Endodermal cell (in vitro differentiated cells): ENCODE measurements around the gene SNX7. TPM values are rescaled to one million over a fixed set of nuclear protein-coding genes. Genes with fewer than 3 reads are reported as not detected.

Experiments used
- DNase-seq: peaks from one replicate; pipeline ENCODE4 v3.0.0-alpha.2; 2017
- H3K27ac ChIP-seq: 2 replicates; pipeline ENCODE4 v1.5.1; 2013; ENCODE audit warnings: mild to moderate bottlenecking, low read depth, low read length, moderate library complexity
- H3K27me3 ChIP-seq: 2 replicates; pipeline ENCODE4 v1.6.1; 2013; ENCODE audit warnings: mild to moderate bottlenecking, low read length, moderate library complexity; ENCODE audit not compliant: insufficient read depth, control insufficient read depth, poor library complexity, severe bottlenecking
- H3K36me3 ChIP-seq: 2 replicates; pipeline ENCODE4 v1.7.0; 2013; ENCODE audit warnings: mild to moderate bottlenecking, low read length, moderate library complexity; ENCODE audit not compliant: control insufficient read depth, insufficient read depth
- H3K4me1 ChIP-seq: one replicate; pipeline ENCODE4 v1.7.0; 2013; ENCODE audit warnings: low read length; ENCODE audit not compliant: control insufficient read depth, insufficient read depth
- H3K4me3 ChIP-seq: 2 replicates; pipeline ENCODE4 v1.5.1; 2013; ENCODE audit warnings: mild to moderate bottlenecking, low read length, moderate library complexity
- H3K9ac ChIP-seq: 2 replicates; pipeline ENCODE4 v1.6.1; 2013; ENCODE audit warnings: mild to moderate bottlenecking, low read length, moderate library complexity; ENCODE audit not compliant: poor library complexity, severe bottlenecking; ENCODE audit errors: extremely low read depth
- H3K9me3 ChIP-seq: 2 replicates; pipeline ENCODE4 v1.6.1; 2013; ENCODE audit warnings: mild to moderate bottlenecking, low read length, moderate library complexity; ENCODE audit not compliant: control insufficient read depth
- H3K27ac Mint-ChIP-seq: 2 replicates; pipeline ENCODE4 v1.8.0; 2020; ENCODE audit warnings: mixed read lengths
- H3K27me3 Mint-ChIP-seq: 2 replicates; pipeline ENCODE4 v1.8.0; 2021; ENCODE audit warnings: mild to moderate bottlenecking, mixed read lengths; ENCODE audit not compliant: insufficient read depth
- H3K36me3 Mint-ChIP-seq: 2 replicates; pipeline ENCODE4 v1.8.0; 2020; ENCODE audit warnings: low read depth, mixed read lengths
- H3K4me1 Mint-ChIP-seq: 2 replicates; pipeline ENCODE4 v1.8.0; 2020; ENCODE audit warnings: mixed read lengths
- H3K4me3 Mint-ChIP-seq: 2 replicates; pipeline ENCODE4 v1.8.0; 2020; ENCODE audit warnings: mild to moderate bottlenecking, moderate library complexity, mixed read lengths
- H3K9me3 Mint-ChIP-seq: 2 replicates; pipeline ENCODE4 v1.8.0; 2020; ENCODE audit warnings: mild to moderate bottlenecking, mixed read lengths
- CTCF ChIP-seq: fragments of 200-600 bp; sonication (generic); conservative IDR thresholded peaks from 2 replicates; pipeline ENCODE4 v1.5.0; 2021; ENCODE audit warnings: antibody characterized with exemption, mild to moderate bottlenecking
- WGBS, 2 experiments: methylation state at CpG; one replicate each; pipeline versions ENCODE4 v1.1.5 to v1.1.7; 2013; ENCODE audit warnings: missing lambda C conversion rate in 2 of 2, mixed read lengths in 1 of 2; ENCODE audit not compliant: insufficient coverage in 1 of 2, insufficient read length in 1 of 2; 5-methylcytosine and 5-hydroxymethylcytosine counted together
- total RNA-seq, 2 donors: library from RNA; stranded (reverse); fragmentation: NEBNext Ultra II Directional in 1 of 2; extraction: Animal tissue kit (Norgen Biotek cat#: 25700) in 1 of 2; gene quantifications; 2 replicates in 1 of 2; 3 replicates in 1 of 2; pipeline ENCODE4 v1.2.1, GENCODE V29; 2021

The SNX7 gene
- total RNA-seq, 2 donors from 2014 or later: 37.5 to 41.5 TPM

GRCh38 chr1:98781906-98782305 lies 120.4 kb downstream of the SNX7 start:
- Histone ChIP-seq H3K27ac (no peak overlapping the region), H3K36me3 (no peaks in the 10 kb centered on the region), H3K4me3 (no peak overlapping the region), H3K9ac (no peak overlapping the region), H3K4me1 (no peaks in the 10 kb centered on the region), H3K27me3 (no peaks in the 10 kb centered on the region), H3K9me3 (no peaks in the 10 kb centered on the region)
- H3K36me3 Mint-ChIP-seq: no peaks in the 10 kb centered on the region
- H3K27me3 Mint-ChIP-seq: peaks cover 2% of the 10 kb centered on the region
- 80 to 96% methylated on average over 1 to 2 of the region's 2 CpGs for WGBS, 2 experiments
- H3K4me1 Mint-ChIP-seq: no peaks in the 10 kb centered on the region
- H3K27ac Mint-ChIP-seq: no peak overlapping the region
- TF ChIP-seq CTCF: no peak
- no peak for DNase-seq
- H3K4me3 Mint-ChIP-seq: no peak overlapping the region
- H3K9me3 Mint-ChIP-seq: peaks cover 21% of the 10 kb centered on the region

GRCh38 chr1:98783821-98784220 lies 122.3 kb downstream of the SNX7 start:
- H3K9me3 Mint-ChIP-seq: peaks cover 30% of the 10 kb centered on the region
- H3K36me3 ChIP-seq: no peaks in the 10 kb centered on the region
- peaks cover 7% of the 10 kb centered on the region for H3K27me3 Mint-ChIP-seq
- no peaks in the 10 kb centered on the region for H3K4me1 Mint-ChIP-seq
- DNase-seq: peak; percentile 53
- no peaks in the 10 kb centered on the region for H3K9me3 ChIP-seq
- H3K4me3 Mint-ChIP-seq: no peak overlapping the region
- no peak overlapping the region for H3K27ac Mint-ChIP-seq
- no peak overlapping the region for H3K4me3 ChIP-seq
- H3K9ac ChIP-seq: no peak overlapping the region
- no peak for TF ChIP-seq CTCF
- 92 to 100% methylated on average over 4 to 6 of the region's 6 CpGs for WGBS, 2 experiments
- no peak overlapping the region for H3K27ac ChIP-seq
- no peaks in the 10 kb centered on the region for H3K4me1 ChIP-seq
- H3K36me3 Mint-ChIP-seq: peaks cover 2% of the 10 kb centered on the region
- H3K27me3 ChIP-seq: no peaks in the 10 kb centered on the region

- peaks cover 11% of the 10 kb centered on the region for H3K27me3 ChIP-seq
- no peak overlapping the region for H3K9ac ChIP-seq
- H3K36me3 ChIP-seq: no peaks in the 10 kb centered on the region
- Mint-ChIP-seq H3K36me3 (peaks cover 2% of the 10 kb centered on the region), H3K4me1 (peaks cover 9% of the 10 kb centered on the region), H3K4me3 (no peak overlapping the region), H3K9me3 (peaks cover 13% of the 10 kb centered on the region), H3K27ac (no peak overlapping the region), H3K27me3 (peaks cover 30% of the 10 kb centered on the region)
- DNase-seq: no peak
- 83 to 96% methylated on average over 1 to 6 of the region's 6 CpGs for WGBS, 2 experiments
- no peaks in the 10 kb centered on the region for H3K4me1 ChIP-seq
- H3K27ac ChIP-seq: no peak overlapping the region
- no peak overlapping the region for H3K4me3 ChIP-seq
- no peak for TF ChIP-seq CTCF
- H3K9me3 ChIP-seq: no peaks in the 10 kb centered on the region
These were observed 130.0 kb downstream of the SNX7 start for GRCh38 chr1:98791498-98791897.
